Dermis microvascular lymphatic vessel endothelial cell (primary cell): ENCODE data around the gene CABP7. TPM values are rescaled to one million over a fixed set of nuclear protein-coding genes. Genes with fewer than 3 reads are reported as not detected.

Source experiments
- DNase-seq, 2 donors: peaks; one replicate each; pipeline versions ENCODE4 v3.0.0 to v3.0.0-alpha.2; 2010; ENCODE audit warnings: low read depth in 2 of 2
- total RNA-seq: library from RNA; depleted of rRNA; stranded (reverse); fragments of >200 nt; gene quantifications from 2 replicates; pipeline ENCODE4 v1.2.1, GENCODE V29; 2014

CABP7 gene
- total RNA-seq, 1 donor from 2014 or later, result not detected

DNA sequence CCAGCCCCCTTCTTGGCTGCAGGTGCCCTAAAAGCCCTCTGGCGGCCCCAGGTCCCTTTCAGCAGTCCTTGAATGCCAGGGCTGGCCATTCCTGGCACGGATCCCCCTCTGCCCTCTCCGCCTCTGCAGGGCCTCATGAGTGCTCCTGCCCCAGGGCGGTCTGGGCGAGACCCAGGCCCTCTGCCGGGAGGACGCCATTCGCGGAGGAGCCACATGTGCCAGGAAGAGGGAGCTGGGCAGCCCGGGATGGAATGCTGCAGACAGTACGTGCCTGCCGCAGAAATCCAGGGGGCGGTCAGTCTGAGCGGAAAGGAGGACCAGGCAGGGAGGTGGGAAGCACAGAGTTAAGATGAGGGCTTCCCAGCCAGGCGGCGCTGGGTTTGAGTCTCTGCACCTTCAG is 2.8 kb downstream of the CABP7 start:
- DNase-seq, result no peak

GRCh38 chr22:29723766-29724165 is 4.0 kb downstream of the CABP7 start:
- no peak for DNase-seq

- DNase-seq, result no peak
Measured at GRCh38 chr22:29724843-29725242, 5.0 kb downstream of the CABP7 start.

DNA sequence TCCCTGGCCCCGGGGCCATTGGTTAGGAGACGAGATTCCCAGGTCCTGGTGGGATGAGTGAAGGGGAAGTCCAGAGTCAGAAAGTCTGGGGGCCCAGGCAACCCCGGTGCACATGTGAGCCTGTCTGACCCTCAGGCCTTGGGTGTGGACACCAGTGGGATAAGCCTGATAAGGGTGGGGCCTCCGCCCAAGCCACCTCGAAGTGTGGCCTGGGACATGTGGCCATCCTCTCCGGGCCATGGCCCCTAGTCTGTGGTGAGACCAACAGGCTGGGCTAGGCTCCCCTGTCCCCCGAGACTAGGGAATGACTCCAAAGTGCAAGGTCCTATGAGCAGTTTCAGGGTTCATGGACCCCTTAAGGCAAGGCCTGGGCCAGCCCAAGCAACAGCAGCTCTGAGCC is 6.3 kb downstream of the CABP7 start:
- DNase-seq, result no peak

- DNase-seq, result no peak
Measured at GRCh38 chr22:29726512-29727130, 6.8 kb downstream of the CABP7 start.

GRCh38 chr22:29727131-29727523 is 7.3 kb downstream of the CABP7 start:
- DNase-seq, result peak; percentile 9 to 41

GRCh38 chr22:29729161-29729560 is 9.4 kb downstream of the CABP7 start:
- no peak for DNase-seq

DNA sequence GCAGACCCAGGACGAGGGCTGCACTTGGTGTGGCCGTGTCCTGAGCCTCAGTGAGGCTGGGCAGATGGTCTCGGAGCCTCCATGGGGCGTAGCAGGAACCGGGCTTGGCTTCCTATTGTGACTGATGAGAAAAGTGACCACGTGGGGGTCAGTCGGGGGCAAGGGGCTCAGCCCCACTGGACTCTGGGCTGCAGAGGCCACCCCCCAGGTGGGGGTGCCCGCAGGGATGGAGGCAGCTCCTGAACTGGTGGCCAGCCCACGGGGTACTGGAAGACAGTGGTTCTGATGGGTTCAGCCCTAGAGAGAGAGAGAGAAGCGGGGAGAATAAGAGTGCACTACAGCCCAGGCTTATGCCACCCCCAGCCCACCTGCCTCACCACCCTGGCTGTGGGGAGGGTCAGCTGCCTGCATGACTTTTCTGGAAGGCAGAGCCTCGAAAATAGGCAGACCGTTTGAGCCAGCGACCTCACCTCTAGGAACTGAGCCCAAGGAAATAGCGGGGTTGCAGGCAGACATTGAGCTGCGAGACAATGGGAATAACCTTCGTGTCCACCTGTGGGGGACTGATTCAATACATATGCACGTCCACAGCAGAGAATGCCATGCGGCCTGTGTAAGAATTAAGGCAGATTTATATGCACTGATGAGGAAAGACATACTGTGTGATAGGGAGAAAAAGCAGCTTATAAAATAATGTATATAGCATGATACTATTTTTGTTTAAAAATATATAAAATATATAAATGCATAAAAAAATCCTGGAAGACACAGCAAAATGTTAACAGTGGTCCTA is 11.5 kb downstream of the CABP7 start:
- DNase-seq, result no peak

DNA sequence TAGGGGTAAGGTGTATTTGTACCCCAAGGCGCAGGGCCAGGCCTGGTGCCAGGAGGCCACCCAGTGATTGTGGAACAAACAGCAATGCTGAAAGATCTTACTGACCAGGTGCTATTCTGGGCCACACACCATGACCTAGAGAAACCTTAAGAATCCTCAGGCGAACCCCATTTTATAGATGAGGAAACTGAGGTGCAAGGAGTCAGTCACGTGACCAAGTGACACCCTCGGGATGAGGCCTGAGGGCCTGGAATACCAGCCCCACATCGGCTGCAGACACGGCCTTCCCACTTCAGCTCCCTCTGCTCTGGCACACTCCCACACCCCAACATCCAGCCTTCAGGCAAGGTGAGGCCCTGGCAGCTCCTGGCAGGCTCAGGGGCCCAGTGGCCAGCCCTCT is 13.1 kb downstream of the CABP7 start:
- no peak for DNase-seq

GRCh38 chr22:29733362-29734201 is 13.8 kb downstream of the CABP7 start:
- no peak for DNase-seq

DNA sequence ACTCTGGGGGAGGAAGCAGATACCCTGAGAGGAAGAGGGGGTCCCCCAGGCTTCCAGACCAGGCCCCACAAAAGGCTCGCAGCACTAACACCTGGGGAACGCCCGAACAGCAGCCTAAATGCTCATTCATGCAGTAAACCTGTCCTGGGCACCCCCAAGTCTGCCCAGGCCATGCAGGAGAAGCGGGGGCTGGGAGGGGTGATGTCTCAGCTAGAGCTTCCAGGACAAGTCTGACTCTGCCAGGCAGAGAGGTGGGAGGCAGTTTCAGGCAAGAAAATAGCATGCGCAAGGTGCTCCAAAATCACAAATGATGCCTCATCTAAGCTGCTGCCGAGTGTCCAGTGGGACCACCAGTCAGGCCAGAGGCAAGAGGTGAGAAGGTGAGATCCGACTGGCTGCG is 14.6 kb downstream of the CABP7 start:
- DNase-seq, result no peak

DNA sequence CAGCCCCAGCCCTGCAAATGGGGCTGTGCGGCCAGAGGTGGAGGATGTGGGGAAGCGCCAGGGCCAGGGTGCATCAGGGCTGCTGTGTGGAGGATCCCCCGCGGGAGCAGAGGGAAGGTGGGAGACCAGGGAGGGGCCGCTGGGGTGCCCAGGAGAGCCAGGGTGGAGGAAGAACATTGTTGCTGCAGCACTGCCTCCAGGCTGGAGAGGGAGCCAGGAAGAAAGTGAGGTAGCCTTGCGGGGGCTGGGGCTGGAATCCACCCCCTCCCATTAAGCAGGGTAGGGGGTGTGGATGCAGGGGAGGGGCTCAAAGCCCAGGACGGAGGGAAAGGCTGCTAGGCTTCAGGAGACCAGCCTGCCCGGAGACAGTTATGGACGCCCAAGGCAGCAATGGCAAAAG is 15.0 kb downstream of the CABP7 start:
- no peak for DNase-seq

DNA sequence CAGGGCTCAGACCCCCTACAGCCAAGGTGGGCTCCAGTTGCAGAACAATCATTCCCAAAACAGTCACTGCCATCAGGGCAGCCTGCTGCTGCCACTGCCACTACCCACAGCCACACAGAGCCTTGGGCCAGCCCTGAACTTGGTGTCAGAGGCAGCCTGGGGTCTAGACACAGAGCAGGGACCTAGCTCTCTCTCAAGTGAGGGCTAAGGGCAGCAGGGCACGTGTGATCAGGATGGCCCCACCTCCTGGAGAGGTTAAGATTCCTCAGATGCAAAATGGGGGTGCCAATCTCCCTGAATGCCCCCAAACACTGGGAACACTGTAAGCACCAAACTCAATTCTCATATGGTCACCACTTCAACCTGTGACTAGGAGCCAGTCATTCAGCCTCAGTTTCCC is 15.6 kb downstream of the CABP7 start:
- no peak for DNase-seq

GRCh38 chr22:29737251-29738117 is 17.7 kb downstream of the CABP7 start:
- no peak for DNase-seq

DNA sequence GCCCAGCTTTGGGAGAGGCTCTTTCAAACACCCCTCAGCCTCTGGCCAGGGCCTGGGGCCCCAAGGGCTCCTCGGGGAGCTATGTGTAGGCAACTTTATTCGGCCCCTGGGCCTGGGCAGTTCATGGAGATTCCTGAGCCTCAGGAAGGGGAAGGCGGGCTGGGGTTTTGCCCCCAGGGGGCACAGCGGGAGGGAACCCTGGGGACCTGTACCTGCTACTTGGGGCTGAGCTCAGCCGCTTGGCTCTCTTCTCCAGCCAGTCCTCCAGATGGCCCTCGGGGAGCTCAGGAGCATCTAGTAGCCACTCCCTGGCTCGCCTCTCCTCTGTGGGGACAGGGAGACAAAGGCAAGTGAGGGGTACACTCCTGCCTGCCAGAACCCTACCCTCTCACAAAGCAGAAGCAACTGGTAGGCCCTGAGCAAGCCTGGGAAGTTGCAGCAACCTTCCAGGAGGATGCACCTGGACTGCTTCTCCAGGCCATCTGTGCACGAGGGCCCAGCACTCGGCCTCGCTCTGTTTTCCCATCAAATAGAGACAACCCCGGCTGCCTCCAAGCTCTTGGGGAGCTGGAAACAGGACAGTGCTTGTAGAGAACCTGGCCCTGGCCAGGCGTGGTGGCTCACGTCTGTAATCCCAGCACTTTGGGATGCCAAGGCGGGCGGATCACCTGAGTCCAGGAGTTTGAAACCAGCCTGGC is 18.5 kb downstream of the CABP7 start:
- no peak for DNase-seq

DNA sequence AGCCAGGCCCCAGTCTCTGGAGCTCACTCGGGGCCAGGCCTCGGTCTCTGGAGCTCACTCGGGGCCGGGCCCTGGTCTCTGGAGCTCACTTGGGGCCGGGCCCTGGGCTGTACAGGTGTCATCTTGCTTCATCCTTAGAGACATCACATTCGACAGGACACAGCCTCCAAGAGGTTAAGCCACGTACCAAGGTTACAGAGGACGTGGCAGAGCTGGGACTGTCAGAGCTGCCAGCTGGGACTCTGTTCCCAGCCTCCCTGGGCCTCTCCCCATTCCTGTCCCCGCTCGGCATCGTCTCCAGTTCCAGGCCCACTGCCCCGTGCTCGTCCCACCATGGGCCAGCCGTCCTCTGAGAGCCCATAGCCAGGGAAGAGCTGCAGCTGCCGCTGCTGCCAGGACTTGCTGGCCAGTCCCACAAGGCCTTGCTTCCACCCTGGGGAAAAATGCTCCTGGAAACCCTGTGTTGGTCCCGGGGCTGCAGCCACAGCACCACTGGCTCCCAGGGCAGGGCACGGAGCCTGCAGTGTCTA is 19.6 kb downstream of the CABP7 start:
- no peak for DNase-seq

DNA sequence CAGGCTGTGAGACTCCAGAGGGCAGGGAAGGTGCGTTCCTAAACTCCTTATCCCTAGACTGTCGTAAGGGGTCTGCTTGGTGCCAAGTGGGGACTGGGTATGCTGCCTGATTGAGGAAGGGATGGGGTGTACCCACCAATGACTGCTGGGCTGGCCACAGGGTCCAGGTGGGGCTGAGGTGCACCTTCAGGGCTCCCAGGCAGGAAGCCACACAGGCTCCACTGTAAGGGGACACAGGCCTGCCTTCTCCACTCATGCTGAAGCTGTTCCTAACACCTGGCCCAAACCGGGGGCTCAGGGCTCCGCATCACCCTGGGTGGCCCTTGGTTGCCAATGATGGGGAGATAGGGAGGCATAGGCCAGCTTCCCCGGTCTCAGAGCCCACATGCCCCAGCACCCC is 20.4 kb downstream of the CABP7 start:
- no peak for DNase-seq

- DNase-seq, result no peak
Measured at GRCh38 chr22:29741926-29742325, 22.1 kb downstream of the CABP7 start.

DNA sequence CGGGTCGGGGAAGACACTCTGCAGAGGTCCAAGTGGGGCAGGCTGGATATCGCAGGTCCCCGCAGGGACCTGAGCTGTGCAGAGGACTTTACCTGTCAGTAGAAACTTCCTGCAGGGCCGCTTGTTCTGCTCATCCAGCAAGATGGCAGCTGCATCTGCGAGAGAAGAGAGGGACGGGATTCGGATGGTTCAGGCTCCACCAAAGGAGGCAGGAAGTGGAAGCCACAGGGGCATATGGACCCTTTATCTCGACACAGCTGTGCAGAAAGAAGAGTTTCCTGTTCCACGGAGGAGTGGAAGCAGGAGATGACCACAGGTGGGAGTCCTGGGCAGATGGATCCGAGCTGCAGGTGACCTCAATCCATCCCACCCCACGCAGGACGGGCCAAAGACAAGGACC is 22.5 kb downstream of the CABP7 start:
- no peak for DNase-seq

DNA sequence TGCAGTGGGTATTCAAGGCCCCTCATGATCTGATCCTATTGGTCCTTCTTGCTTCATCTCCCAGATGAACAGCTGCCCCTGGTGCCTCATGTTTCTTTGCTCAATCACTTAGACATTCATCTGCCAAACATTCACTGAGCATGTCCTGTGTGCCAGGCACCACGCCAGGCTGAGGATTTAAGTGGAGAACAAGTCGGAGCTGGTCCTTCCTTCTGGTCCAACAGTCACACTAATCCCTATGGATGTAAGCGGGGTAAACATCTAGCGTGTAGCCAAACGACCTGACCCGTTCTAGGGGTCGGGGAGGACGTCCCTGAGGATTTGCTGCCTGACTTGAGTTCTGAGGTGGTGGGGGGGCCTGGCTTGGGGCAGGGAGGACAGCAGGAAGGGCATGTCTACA is 25.1 kb downstream of the CABP7 start:
- no peak for DNase-seq

- no peak for DNase-seq
Measured at GRCh38 chr22:29747832-29748231, 28.0 kb downstream of the CABP7 start.
